ENCODE measurements around the gene GPATCH2. TPM values are rescaled to one million over a fixed set of nuclear protein-coding genes. Genes with fewer than 3 reads are reported as not detected.

The GPATCH2 gene
- total RNA-seq, 2 experiments from 2014 or later, result 9.2 to 9.6 TPM

- Histone ChIP-seq H3K4me1 (ENCODE audit: insufficient read depth, low read length) (no peaks in the 10 kb centered on the region), H3K9me3 (ENCODE audit: control insufficient read depth in 1 of 2, insufficient read depth in 1 of 2, low read length in 2 of 2) (no peaks in the 10 kb centered on the region), H3K27ac (ENCODE audit: low read depth in 1 of 2, low read length in 2 of 2) (no peak overlapping the region), H3K36me3 (ENCODE audit: insufficient read depth, low read length) (no peaks in the 10 kb centered on the region), H3K27me3 (ENCODE audit: control insufficient read depth in 1 of 2, insufficient read depth in 2 of 2, low read length in 2 of 2) (no peaks in the 10 kb centered on the region), H3K4me3 (ENCODE audit: low read length) (no peak overlapping the region)
- Mint-ChIP-seq H3K36me3 (ENCODE audit: low read depth) (no peaks in the 10 kb centered on the region), H3K9me3 (no peaks in the 10 kb centered on the region), H3K4me3 (no peak overlapping the region), H3K27me3 (no peaks in the 10 kb centered on the region), H3K4me1 (ENCODE audit: low read depth) (no peaks in the 10 kb centered on the region), H3K27ac (no peak overlapping the region)
- ATAC-seq (ENCODE audit: poor library complexity) (no peak), DNase-seq (no peak)
- CTCF ChIA-PET, result interaction anchor here (1.4 kb wide), 1 partner anchor 18 kb away, joined by 3 read pairs; no protein-coding TSS in a partner anchor
- TF ChIP-seq, protein P1, sequence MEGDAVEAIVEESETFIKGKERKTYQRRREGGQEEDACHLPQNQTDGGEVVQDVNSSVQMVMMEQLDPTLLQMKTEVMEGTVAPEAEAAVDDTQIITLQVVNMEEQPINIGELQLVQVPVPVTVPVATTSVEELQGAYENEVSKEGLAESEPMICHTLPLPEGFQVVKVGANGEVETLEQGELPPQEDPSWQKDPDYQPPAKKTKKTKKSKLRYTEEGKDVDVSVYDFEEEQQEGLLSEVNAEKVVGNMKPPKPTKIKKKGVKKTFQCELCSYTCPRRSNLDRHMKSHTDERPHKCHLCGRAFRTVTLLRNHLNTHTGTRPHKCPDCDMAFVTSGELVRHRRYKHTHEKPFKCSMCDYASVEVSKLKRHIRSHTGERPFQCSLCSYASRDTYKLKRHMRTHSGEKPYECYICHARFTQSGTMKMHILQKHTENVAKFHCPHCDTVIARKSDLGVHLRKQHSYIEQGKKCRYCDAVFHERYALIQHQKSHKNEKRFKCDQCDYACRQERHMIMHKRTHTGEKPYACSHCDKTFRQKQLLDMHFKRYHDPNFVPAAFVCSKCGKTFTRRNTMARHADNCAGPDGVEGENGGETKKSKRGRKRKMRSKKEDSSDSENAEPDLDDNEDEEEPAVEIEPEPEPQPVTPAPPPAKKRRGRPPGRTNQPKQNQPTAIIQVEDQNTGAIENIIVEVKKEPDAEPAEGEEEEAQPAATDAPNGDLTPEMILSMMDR (IDR thresholded peaks at IDR 0.05), result no peak
- intact Hi-C loops (cut with DNase I, micrococcal nuclease), result no loop called here
- POLR2A ChIA-PET, result no interaction called here
Observed at GRCh38 chr1:217577336-217577735, 53.6 kb downstream of the GPATCH2 start.

- Histone ChIP-seq H3K27me3 (ENCODE audit: control insufficient read depth in 1 of 2, insufficient read depth in 2 of 2, low read length in 2 of 2) (no peaks in the 10 kb centered on the region), H3K36me3 (ENCODE audit: insufficient read depth, low read length) (no peaks in the 10 kb centered on the region), H3K4me3 (ENCODE audit: low read length) (no peak overlapping the region), H3K27ac (ENCODE audit: low read depth in 1 of 2, low read length in 2 of 2) (no peak overlapping the region), H3K9me3 (ENCODE audit: control insufficient read depth in 1 of 2, insufficient read depth in 1 of 2, low read length in 2 of 2) (no peaks in the 10 kb centered on the region), H3K4me1 (ENCODE audit: insufficient read depth, low read length) (no peaks in the 10 kb centered on the region)
- intact Hi-C loops (cut with DNase I, micrococcal nuclease), result no loop called here
- no peaks in the 10 kb centered on the region for H3K4me1 Mint-ChIP-seq (ENCODE audit: low read depth)
- ChIA-PET CTCF (no interaction called here), POLR2A (no interaction called here)
- no peaks in the 10 kb centered on the region for H3K36me3 Mint-ChIP-seq (ENCODE audit: low read depth)
- ATAC-seq (ENCODE audit: poor library complexity), result no peak
- DNase-seq, result no peak
- H3K4me3 Mint-ChIP-seq, result no peak overlapping the region
- no peaks in the 10 kb centered on the region for H3K9me3 Mint-ChIP-seq
- no peaks in the 10 kb centered on the region for H3K27me3 Mint-ChIP-seq
- no peak overlapping the region for H3K27ac Mint-ChIP-seq
- TF ChIP-seq, protein P1 (IDR thresholded peaks at IDR 0.05), result no peak
Observed at GRCh38 chr1:217574265-217574949, 56.5 kb downstream of the GPATCH2 start.

GRCh38 chr1:217569021-217569420 is 61.9 kb downstream of the GPATCH2 start:
- Mint-ChIP-seq H3K36me3 (ENCODE audit: low read depth) (peaks cover 5% of the 10 kb centered on the region), H3K4me3 (no peak overlapping the region), H3K27me3 (no peaks in the 10 kb centered on the region), H3K9me3 (no peaks in the 10 kb centered on the region), H3K27ac (no peak overlapping the region), H3K4me1 (ENCODE audit: low read depth) (no peaks in the 10 kb centered on the region)
- no peak overlapping the region for H3K27ac ChIP-seq (ENCODE audit: low read depth in 1 of 2, low read length in 2 of 2)
- H3K4me1 ChIP-seq (ENCODE audit: insufficient read depth, low read length), result no peaks in the 10 kb centered on the region
- ATAC-seq (ENCODE audit: poor library complexity) (no peak), DNase-seq (no peak)
- no peaks in the 10 kb centered on the region for H3K27me3 ChIP-seq (ENCODE audit: control insufficient read depth in 1 of 2, insufficient read depth in 2 of 2, low read length in 2 of 2)
- ChIA-PET POLR2A (no interaction called here), CTCF (no interaction called here)
- no peak overlapping the region for H3K4me3 ChIP-seq (ENCODE audit: low read length)
- H3K9me3 ChIP-seq (ENCODE audit: control insufficient read depth in 1 of 2, insufficient read depth in 1 of 2, low read length in 2 of 2), result no peaks in the 10 kb centered on the region
- intact Hi-C loops (cut with DNase I, micrococcal nuclease), result no loop called here
- TF ChIP-seq, protein P1 (IDR thresholded peaks at IDR 0.05), result no peak
- no peaks in the 10 kb centered on the region for H3K36me3 ChIP-seq (ENCODE audit: insufficient read depth, low read length)
